ENCODE data around the gene IMPDH2. TPM values are rescaled to one million over a fixed set of nuclear protein-coding genes. Genes with fewer than 3 reads are reported as not detected.

The IMPDH2 gene
- total RNA-seq, 1 donor from 2014 or later: 190 TPM

DNA sequence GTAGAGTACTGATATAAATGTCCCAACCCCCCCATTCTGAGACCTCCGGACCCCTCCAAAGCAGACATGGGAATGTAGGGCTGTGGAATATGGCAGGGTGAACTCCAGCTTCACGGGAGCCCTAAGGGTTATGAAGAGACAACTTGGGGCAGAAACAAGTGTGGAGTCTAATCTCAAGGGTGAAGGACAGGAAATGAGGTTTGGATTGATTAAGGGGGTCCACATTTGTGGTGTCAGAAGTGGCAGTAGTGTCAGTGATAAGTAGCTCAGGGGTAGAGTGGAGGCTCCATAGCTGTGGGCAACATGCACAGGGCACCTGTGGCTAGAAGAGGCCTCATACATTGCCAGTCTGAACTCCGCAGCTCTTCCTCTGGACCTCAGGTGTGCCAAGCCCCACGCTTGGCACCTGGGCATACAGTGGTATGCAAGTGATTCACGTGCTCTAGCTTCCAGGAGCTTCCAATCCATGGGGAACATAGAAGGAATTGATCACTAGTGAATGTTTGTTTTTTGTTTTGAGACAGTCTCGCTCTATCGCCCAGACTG is 43.3 kb downstream of the IMPDH2 start:
- no peak for DNase-seq (ENCODE audit: low spot score in 2 of 2)
- FAIRE-seq: no peak

DNA sequence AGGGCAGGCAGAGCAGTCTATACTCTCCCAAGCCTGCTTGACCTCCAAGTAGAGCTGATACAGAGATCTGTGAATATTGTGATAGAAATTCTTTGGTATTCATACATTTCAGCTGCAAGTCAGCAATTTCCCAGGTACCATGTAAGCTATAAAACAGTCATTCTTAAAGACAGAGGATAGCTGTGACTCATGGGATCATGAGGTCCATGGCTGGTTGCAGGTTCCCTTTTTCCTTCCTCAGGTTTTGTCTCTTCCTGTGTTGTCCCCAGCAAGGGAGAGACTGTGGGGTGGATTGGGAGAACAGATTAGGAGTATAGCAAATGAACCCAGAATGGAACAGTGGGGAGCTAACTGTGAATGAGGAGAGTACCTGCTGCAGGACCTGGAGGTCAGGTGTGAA is 44.5 kb downstream of the IMPDH2 start:
- DNase-seq (ENCODE audit: low spot score in 2 of 2) (no peak), FAIRE-seq (no peak)

DNA sequence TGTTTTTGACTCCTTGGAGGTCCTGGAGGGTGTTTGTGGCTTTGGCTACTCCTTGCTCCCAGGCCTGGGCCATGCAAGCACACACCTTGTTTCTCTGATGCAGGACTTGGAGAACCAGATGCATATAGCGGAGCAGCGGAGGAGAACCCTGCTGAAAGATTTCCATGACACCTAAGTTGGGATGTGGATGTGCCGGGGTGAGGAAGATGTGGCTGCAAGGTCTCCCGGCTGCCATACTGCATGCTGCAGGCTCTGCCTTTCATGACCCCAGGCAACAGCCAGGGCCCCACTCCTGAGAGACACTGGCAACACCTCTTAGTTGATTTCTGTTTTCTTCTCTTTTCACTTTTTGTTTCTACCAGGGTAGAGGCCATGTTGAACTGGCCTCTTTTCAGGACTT is 46.1 kb downstream of the IMPDH2 start:
- DNase-seq (ENCODE audit: low spot score in 2 of 2) (no peak), FAIRE-seq (no peak)

DNA sequence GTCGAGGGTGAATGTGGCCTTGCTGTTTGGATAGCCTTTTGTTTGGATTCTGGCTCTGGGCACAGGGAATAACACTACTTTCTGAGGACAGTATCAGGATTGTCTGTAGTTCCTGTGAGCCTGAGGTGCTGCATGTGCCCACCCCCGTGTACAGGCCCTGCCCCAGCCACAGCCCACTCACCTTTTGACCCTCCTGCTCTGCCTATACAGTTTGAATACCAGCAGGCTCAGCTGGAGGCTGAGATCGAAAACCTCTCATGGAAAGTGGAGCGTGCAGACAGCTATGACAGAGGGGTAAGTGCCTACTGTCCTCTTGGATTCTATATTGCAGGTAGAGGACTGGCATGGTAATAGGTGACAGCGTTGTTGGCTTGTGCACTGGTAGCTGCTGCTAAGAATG is 46.5 kb downstream of the IMPDH2 start:
- FAIRE-seq (no peak), DNase-seq (ENCODE audit: low spot score in 2 of 2) (no peak)

DNA sequence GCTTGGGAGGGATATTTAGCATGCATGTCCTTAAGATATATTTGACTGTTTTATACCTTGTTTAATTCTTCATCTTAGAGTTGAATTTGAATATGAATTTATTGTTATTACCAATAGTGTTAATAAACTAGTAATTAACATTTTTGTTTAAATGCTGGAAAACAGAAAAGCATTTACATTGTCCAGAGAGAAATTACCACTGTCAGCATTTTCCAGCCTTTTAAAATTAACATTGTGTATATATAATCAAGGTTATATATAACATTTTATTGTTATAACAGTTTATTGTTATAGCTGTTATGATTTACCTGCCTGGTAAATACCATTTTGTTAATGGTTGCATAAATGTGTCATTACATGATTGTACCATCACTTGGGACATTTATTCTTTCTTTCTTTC is 47.2 kb downstream of the IMPDH2 start:
- FAIRE-seq (no peak), DNase-seq (ENCODE audit: low spot score in 2 of 2) (no peak)

DNA sequence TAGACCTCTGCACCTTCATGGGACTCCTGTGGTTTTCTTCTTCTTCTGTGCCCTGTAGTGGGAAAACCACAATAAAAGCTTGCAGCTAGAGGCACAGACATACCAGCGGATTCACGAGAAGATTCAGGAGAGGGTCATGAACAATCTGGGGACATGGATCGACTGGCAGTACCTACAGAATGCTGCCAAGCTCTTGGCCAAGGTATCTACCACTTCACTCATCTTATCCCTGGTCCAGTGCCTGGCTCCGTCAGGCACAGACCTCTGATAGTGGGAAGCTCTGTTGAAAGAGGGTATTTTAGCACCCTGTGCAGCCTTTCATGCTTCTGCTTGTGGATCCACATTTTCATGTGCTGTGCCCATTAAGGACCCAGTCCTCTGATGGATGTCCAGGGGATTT is 48.9 kb downstream of the IMPDH2 start:
- FAIRE-seq (no peak), DNase-seq (ENCODE audit: low spot score in 2 of 2) (no peak)

DNA sequence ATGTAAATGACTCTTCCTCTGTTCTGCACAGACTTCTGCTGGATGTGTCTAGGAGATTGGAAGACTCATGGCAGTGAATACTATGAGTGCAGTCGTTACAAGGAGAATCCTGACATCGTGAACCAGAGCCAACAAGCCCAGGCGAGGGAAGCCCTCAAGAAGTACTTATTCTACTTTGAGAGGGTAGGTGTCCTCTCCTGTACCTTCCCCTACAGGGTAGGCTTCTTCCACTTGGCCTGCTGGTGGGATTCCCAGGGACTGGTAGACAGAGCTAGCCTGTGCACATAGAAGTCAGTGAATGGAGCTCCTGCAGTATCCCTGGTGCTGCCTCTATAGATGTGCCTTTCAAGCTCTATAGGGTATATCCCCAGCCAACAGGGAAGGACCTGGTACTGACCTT is 49.7 kb downstream of the IMPDH2 start:
- DNase-seq (ENCODE audit: low spot score in 2 of 2) (no peak), FAIRE-seq (no peak)

Small RNAs within 50 kb of the gene (small RNA-seq; reads per million reads assigned to genes)
- gene MIR191 (3,650 reads per million, percentile 100 among the genes with 10 or more reads in this experiment), gene MIR425 (53.8 reads per million, percentile 98 among the genes with 10 or more reads in this experiment)

Other genes starting within 250 kb of the IMPDH2 start
- gene PRKAR2A, start 181.5 kb downstream of the IMPDH2 start, total RNA-seq: 32.2 TPM
- 9.0 TPM for gene SLC25A20, start 130.5 kb downstream of the IMPDH2 start, total RNA-seq
- 59.1 TPM for gene ARIH2, start 110.6 kb downstream of the IMPDH2 start, total RNA-seq
- 53.8 TPM for gene P4HTM, start 39.2 kb downstream of the IMPDH2 start, total RNA-seq
- 111 TPM for gene WDR6, start 22.0 kb downstream of the IMPDH2 start, total RNA-seq
- gene DALRD3, start 10.8 kb downstream of the IMPDH2 start, total RNA-seq: 51.4 TPM
- 31.8 TPM for gene NDUFAF3, start 7.3 kb downstream of the IMPDH2 start, total RNA-seq
- gene QRICH1, start 64.7 kb upstream of the IMPDH2 start, total RNA-seq: 148 TPM
- 179 TPM for gene QARS1, start 75.4 kb upstream of the IMPDH2 start, total RNA-seq
- 44.8 TPM for gene USP19, start 91.4 kb upstream of the IMPDH2 start, total RNA-seq
- gene LAMB2, start 103.7 kb upstream of the IMPDH2 start, total RNA-seq: 30.2 TPM
- gene CCDC71, start 136.9 kb upstream of the IMPDH2 start, total RNA-seq: 17.9 TPM
- 16.3 TPM for gene KLHDC8B, start 142.2 kb upstream of the IMPDH2 start, total RNA-seq
- gene C3orf62, start 247.8 kb upstream of the IMPDH2 start, total RNA-seq: 6.5 TPM

Measured in frontal cortex (tissue), 4 donors.